Sigmoid colon (tissue), 4 donors: ENCODE results near the gene SETBP1.

Experiments
- EP300 ChIP-seq, 4 donors: sonication (generic); formaldehyde crosslinking; IDR thresholded peaks; one replicate each; pipeline ENCODE4 v1.6.1; 2017; ENCODE audit warnings: antibody characterized with exemption in 4 of 4
- POLR2A ChIP-seq, 2 donors: fragments of 450-650 bp; IDR thresholded peaks; one replicate each; pipeline ENCODE4 v1.6.1; 2016; ENCODE audit warnings: antibody characterized with exemption in 2 of 2, mild to moderate bottlenecking in 2 of 2, moderate library complexity in 2 of 2
- POLR2AphosphoS5 ChIP-seq, 4 donors: sonication (generic); formaldehyde crosslinking; IDR thresholded peaks; one replicate each; pipeline ENCODE4 v1.6.1; 2017; ENCODE audit warnings: antibody characterized with exemption in 4 of 4
- TF ChIP-seq, protein P1 (sequence below), 4 experiments: fragments of 450-650 bp in 3 of 4; fragments of 200-600 bp in 1 of 4; IDR thresholded peaks; one replicate each; pipeline ENCODE4 v1.5.1; 2016 to 2019; ENCODE audit warnings: antibody characterized with exemption in 4 of 4, mild to moderate bottlenecking in 3 of 4, moderate library complexity in 2 of 4

DNA sequence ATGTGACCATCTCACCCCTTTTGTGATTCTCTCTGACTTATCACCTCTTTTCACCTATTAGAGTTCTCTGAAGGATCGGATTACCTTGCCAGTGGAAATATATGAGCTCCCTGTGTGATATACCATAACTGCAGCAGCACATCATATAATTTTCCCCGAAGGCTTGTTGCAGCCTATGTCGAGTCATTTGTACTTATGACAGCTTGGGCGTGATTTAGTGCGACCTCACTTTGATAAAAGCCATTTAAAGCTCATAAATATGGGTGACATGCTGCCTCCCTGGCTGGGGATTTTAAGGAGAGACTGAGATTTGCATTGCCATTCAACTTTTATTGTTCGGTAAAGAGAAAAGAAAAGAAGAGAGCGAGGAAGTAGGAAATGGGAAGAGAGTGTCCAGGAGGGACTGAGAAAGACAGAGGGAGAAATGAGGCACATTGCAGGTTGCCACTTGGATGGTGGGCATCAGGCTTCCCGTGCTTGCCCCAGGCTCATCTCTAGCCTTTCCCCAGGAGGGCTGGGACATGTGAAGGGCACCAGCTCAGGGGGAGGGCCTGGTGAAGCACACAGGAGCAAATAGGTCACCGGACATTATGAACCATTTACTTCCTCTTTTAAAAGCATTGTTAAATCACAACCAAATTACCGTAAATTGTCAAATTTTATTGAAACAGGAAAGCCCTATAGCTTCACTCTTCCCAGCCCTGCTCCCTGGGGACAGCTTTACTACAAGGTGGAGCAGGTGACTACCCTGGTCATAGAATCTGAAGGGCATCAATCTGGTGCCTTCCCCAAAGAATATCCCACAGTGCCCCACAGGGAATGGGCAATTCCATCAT is 161.3 kb downstream of the SETBP1 start:
- no peak for TF ChIP-seq POLR2A (IDR thresholded peaks at IDR 0.05)
- TF ChIP-seq, protein P1, sequence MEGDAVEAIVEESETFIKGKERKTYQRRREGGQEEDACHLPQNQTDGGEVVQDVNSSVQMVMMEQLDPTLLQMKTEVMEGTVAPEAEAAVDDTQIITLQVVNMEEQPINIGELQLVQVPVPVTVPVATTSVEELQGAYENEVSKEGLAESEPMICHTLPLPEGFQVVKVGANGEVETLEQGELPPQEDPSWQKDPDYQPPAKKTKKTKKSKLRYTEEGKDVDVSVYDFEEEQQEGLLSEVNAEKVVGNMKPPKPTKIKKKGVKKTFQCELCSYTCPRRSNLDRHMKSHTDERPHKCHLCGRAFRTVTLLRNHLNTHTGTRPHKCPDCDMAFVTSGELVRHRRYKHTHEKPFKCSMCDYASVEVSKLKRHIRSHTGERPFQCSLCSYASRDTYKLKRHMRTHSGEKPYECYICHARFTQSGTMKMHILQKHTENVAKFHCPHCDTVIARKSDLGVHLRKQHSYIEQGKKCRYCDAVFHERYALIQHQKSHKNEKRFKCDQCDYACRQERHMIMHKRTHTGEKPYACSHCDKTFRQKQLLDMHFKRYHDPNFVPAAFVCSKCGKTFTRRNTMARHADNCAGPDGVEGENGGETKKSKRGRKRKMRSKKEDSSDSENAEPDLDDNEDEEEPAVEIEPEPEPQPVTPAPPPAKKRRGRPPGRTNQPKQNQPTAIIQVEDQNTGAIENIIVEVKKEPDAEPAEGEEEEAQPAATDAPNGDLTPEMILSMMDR (IDR thresholded peaks at IDR 0.05): no peak
- no peak for TF ChIP-seq EP300 (IDR thresholded peaks at IDR 0.05)
- no peak for TF ChIP-seq POLR2AphosphoS5 (IDR thresholded peaks at IDR 0.05)
